Measurements from ENCODE around the gene RUFY3.

DNA sequence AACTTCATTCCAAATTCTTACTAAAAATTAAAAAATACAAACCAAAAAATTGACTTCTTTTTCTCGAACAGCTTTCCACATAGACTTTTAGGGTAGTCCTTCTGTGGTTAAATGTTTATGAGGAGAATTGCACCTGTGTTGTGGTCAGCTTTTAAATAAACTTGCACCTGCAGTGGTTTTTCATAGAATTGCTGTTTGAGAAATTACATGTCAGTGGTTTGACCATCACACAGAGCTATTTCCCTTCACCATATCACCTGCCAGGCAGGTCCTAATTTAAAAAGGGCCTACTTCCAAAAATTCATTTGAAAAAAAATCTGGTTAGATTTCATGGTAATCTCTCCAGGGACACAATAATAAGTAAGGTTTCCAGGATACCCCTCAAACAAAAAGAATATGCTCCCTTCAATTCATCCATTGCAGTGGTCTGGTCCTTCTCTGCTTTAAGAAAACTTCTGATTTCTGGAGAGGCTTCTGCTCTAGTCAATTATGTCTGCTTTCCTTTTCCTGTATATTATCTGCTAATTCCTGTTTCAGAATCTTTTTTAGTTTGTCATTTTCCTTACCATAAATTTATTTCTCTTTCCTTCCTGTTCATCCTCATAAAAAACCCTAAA, 43.3 kb upstream of the RUFY3 start:
- TF ChIP-seq CHD2 (IDR thresholded peaks at IDR 0.05; ENCODE audit: low read length, partially characterized antibody): no peak
- no peak for TF ChIP-seq CTCF (IDR thresholded peaks at IDR 0.05)
- TF ChIP-seq POLR2AphosphoS2 (conservative IDR thresholded peaks at IDR 0.05; ENCODE audit: low read length): no peak
- TF ChIP-seq, protein P1, sequence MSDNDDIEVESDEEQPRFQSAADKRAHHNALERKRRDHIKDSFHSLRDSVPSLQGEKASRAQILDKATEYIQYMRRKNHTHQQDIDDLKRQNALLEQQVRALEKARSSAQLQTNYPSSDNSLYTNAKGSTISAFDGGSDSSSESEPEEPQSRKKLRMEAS (IDR thresholded peaks at IDR 0.05): no peak
- TF ChIP-seq TP53 (CRISPR knock-in tag; IDR thresholded peaks at IDR 0.05): no peak
- no peak for TF ChIP-seq NR3C1 (IDR thresholded peaks at IDR 0.05)
- no peak for TF ChIP-seq POLR2A (IDR thresholded peaks at IDR 0.05; ENCODE audit: low read length)
- TF ChIP-seq PHF8 (IDR thresholded peaks at IDR 0.05; ENCODE audit: borderline replicate concordance, low read depth): no peak
- no peak for TF ChIP-seq SMC3 (IDR thresholded peaks at IDR 0.05)
- TF ChIP-seq RAD21 (conservative IDR thresholded peaks at IDR 0.05 in 1 of 2, IDR thresholded peaks at IDR 0.05 in 1 of 2): no peak
- no peak for TF ChIP-seq RCOR1 (IDR thresholded peaks at IDR 0.05; ENCODE audit: low read depth, low read length)
- no peak for TF ChIP-seq REST (IDR thresholded peaks at IDR 0.05)
- no peak for TF ChIP-seq NFE2L2 (conservative IDR thresholded peaks at IDR 0.05; ENCODE audit: low read length)
